Esophagus squamous epithelium (tissue), 4 donors: ENCODE results near the gene HINT2.

ENCODE experiments used
- POLR2A ChIP-seq, 4 donors: fragments of 450-650 bp; IDR thresholded peaks; one replicate each; pipeline ENCODE4 v1.6.1; 2017; ENCODE audit warnings: antibody characterized with exemption in 4 of 4, mild to moderate bottlenecking in 4 of 4, moderate library complexity in 3 of 4
- TF ChIP-seq, protein P1 (sequence below), 6 experiments: fragments of 450-650 bp in 4 of 6; fragments of 200-600 bp in 2 of 6; sonication (generic) in 2 of 6; IDR thresholded peaks; one replicate each; pipeline ENCODE4 v1.5.1; 2016 to 2019; ENCODE audit warnings: antibody characterized with exemption in 6 of 6, mild to moderate bottlenecking in 4 of 6, moderate library complexity in 4 of 6

DNA sequence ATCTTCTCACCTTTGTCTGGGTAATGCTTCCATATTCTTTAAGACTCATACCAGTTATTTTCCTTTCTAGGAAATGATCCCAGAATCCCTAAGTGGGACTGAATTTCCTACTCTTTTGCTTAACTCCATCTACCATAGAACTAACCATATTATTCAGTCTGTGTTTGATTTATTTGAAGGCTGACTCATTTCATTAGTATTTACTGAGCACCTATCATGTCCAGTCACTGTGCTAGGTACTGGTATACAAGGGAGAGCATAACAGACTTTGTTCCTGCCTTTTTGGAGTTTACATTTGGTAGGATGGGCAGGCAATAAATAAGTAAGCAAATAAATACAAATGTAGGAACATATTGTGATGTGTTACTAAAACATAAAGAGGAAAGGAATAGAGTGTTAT is 19.1 kb downstream of the HINT2 start:
- TF ChIP-seq, protein P1, sequence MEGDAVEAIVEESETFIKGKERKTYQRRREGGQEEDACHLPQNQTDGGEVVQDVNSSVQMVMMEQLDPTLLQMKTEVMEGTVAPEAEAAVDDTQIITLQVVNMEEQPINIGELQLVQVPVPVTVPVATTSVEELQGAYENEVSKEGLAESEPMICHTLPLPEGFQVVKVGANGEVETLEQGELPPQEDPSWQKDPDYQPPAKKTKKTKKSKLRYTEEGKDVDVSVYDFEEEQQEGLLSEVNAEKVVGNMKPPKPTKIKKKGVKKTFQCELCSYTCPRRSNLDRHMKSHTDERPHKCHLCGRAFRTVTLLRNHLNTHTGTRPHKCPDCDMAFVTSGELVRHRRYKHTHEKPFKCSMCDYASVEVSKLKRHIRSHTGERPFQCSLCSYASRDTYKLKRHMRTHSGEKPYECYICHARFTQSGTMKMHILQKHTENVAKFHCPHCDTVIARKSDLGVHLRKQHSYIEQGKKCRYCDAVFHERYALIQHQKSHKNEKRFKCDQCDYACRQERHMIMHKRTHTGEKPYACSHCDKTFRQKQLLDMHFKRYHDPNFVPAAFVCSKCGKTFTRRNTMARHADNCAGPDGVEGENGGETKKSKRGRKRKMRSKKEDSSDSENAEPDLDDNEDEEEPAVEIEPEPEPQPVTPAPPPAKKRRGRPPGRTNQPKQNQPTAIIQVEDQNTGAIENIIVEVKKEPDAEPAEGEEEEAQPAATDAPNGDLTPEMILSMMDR (IDR thresholded peaks at IDR 0.05): no peak
- no peak for TF ChIP-seq POLR2A (IDR thresholded peaks at IDR 0.05)
